ENCODE results near the gene POU2F1.

- no peak for TF ChIP-seq CTCF (IDR thresholded peaks at IDR 0.05)
- no peak for TF ChIP-seq EP300 (IDR thresholded peaks at IDR 0.05)
- TF ChIP-seq POLR2A (IDR thresholded peaks at IDR 0.05) = no peak
Observed at GRCh38 chr1:167199656-167200055, 21.0 kb upstream of the POU2F1 start.

Data from tibial nerve (tissue), 4 donors.